Measurements from ENCODE around the gene TP63.

DNA sequence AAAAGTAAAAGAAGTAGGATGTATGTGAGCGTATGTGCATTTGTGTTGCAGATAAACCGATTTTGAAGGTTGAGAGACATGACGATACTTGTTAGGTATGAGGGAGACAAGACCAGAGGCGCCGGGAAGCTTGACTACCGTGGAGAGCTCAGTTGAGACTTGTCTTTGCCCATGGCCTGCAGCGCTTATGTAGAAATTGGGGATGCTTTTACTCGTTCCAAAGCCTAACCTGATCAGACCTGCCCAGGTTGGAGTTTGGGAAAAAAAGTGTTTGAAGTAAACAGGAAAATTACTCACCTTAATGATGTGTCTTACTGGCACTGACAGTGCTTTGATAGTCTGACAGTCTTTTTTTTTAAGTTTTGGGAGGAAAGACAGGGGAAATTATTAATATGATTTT is 202.8 kb downstream of the TP63 start:
- no peak for TF ChIP-seq EP300 (conservative IDR thresholded peaks at IDR 0.05; ENCODE audit: poor library complexity, severe bottlenecking)
- no peak for TF ChIP-seq EZH2 (IDR thresholded peaks at IDR 0.05; ENCODE audit: borderline replicate concordance, insufficient read depth, low read length, poor library complexity, severe bottlenecking)
- TF ChIP-seq MXI1 (conservative IDR thresholded peaks at IDR 0.05; ENCODE audit: poor library complexity, severe bottlenecking): no peak
- TF ChIP-seq, protein P1, sequence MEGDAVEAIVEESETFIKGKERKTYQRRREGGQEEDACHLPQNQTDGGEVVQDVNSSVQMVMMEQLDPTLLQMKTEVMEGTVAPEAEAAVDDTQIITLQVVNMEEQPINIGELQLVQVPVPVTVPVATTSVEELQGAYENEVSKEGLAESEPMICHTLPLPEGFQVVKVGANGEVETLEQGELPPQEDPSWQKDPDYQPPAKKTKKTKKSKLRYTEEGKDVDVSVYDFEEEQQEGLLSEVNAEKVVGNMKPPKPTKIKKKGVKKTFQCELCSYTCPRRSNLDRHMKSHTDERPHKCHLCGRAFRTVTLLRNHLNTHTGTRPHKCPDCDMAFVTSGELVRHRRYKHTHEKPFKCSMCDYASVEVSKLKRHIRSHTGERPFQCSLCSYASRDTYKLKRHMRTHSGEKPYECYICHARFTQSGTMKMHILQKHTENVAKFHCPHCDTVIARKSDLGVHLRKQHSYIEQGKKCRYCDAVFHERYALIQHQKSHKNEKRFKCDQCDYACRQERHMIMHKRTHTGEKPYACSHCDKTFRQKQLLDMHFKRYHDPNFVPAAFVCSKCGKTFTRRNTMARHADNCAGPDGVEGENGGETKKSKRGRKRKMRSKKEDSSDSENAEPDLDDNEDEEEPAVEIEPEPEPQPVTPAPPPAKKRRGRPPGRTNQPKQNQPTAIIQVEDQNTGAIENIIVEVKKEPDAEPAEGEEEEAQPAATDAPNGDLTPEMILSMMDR (IDR thresholded peaks at IDR 0.05; ENCODE audit: poor library complexity, severe bottlenecking): no peak
